GM19193 (cell line): Measurements from ENCODE around the gene XAGE5.
"Not testable (repeated sequence)": the region's sequence is repeated elsewhere in the genome, so short reads cannot be mapped to it uniquely, and the experiment has no call there.

Experiments used
- POLR2A ChIP-seq: IDR thresholded peaks from 4 replicates; pipeline ENCODE4 v1.6.1; 2011; ENCODE audit not compliant: insufficient read depth, insufficient read length; ENCODE audit errors: extremely low read depth

XAGE5 gene

DNA sequence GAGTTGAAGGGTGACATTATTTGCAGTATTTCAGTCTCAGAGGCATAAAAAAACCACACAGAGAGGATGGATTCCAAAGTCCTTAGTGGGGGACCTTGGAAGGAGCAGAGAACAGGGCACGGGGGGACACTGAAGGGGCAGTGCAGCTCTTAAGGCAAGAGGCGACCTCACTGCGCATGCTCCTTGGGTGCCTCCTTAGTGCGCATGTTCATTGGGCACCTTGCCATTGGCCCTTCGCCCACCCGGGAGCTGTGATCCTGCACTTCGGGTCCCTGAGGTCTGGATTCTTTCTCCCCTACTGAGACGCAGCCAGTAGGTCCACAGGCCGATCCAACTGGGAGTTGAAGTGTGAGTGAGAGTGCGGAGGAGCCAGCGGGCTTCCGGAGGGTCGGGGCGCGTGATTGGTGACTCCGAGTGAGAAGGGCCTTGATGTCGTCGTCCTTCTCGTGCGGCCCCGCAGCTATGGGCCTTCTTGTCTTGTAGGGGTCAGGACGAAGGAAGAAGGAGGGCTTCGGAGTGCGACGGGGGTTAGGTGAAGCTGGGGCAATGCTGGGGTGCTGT lies at the start of gene XAGE5:
Gene XAGE5 (plus strand): TSS at position 223 of the 561 bp plus-strand sequence. CDS start 1,280 bp downstream, outside the sequence.
- TF ChIP-seq POLR2A = no peak

DNA sequence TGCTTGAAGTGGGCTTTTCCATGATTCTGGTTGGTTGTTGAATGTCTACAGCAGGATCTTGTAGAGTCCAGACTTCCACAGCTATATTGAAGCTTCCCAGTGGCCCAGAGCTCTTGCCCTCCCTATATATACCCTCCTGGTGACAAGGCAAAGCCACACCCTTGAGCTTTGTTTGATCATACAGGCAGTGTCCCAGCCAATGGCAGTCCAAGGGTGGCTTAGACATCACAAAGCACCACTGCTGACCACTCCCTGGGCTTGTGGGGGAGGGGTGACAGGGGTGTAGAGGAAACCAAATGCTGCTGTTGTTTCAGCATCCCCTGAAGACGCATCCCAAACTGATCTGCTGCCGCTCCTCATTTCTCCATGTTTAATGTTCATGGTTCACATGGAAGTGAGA lies 13.8 kb upstream of the XAGE5 start, which contains the start of gene SPANXN5:
Gene SPANXN5 (minus strand): TSS at position 101 of the 400 bp plus-strand sequence. CDS start 79 bp downstream, at position 22.
- TF ChIP-seq POLR2A = not testable (repeated sequence)

- TF ChIP-seq POLR2A = no peak
These were observed 8.7 kb downstream of the XAGE5 start for GRCh38 chrX:52819788-52820187.

GRCh38 chrX:52821079-52821760 lies 10.1 kb downstream of the XAGE5 start:
- no peak for TF ChIP-seq POLR2A

DNA sequence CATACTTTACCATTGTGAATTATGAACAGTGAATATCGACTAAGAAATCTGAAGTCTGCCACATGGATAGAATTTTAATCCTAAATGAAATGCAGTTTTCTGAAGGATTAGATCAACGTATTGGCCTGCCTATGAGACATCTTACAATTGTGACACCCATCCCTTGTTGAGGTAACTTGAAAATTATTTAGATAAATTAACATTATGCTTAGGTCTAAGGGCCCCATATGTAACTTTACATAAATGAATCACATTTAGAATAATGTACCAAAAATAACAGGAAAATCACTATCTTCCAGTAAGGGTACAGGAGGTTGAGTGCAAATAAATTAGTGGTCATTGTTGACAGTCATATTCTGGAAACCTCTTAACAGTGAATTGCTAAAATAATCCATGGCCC lies 13.5 kb downstream of the XAGE5 start:
- TF ChIP-seq POLR2A = no peak

DNA sequence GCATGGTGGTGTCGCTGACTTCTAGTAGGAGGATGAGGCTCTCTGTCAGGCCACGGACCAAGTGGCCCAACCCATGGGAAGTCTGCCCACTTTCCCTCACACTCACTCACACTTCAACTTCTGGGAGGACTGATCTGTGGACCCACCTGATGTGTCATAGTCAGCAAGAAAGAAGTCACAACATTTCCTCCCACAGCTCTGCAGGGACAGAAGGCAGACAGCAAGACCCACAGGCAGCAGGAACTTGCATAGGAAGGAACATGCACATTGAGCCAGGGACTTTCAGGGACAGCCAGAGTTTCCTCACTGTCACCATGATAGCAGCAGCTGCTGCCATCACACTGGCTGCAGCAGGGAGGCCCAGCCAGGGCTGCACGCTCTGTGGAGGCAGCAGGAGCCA lies 19.5 kb downstream of the XAGE5 start:
- no peak for TF ChIP-seq POLR2A

GRCh38 chrX:52839137-52839536 lies 28.1 kb downstream of the XAGE5 start:
- no peak for TF ChIP-seq POLR2A

GRCh38 chrX:52852110-52852860 lies 41.2 kb downstream of the XAGE5 start:
- no peak for TF ChIP-seq POLR2A

GRCh38 chrX:52865343-52865998 lies 54.4 kb downstream of the XAGE5 start:
- no peak for TF ChIP-seq POLR2A
